Aorta (tissue), 5 donors: ENCODE measurements around the gene CETP. TPM values are rescaled to one million over a fixed set of nuclear protein-coding genes. Genes with fewer than 3 reads are reported as not detected.

ENCODE experiments used
- ATAC-seq: fragments of 200-7000 bp; cut with Tn5 transposase; one replicate; pipeline ENCODE4 v1.9.1; 2022; ENCODE audit warnings: moderate library complexity; ENCODE audit not compliant: low FRiP score
- DNase-seq, 2 donors: peaks; one replicate each; pipeline ENCODE4 v3.0.0-alpha.2; 2020
- H3K27ac ChIP-seq, 2 donors: one replicate each; pipeline ENCODE4 v1.5.1; 2013; ENCODE audit warnings: low read length in 2 of 2, mild to moderate bottlenecking in 2 of 2, moderate library complexity in 2 of 2, control low read depth in 1 of 2, inconsistent platforms in 1 of 2, low read depth in 1 of 2
- H3K27me3 ChIP-seq, 2 donors: one replicate each; pipeline ENCODE4 v1.6.1; 2013; ENCODE audit warnings: control low read depth in 1 of 2, low read length in 1 of 2, mild to moderate bottlenecking in 1 of 2, moderate library complexity in 1 of 2; ENCODE audit not compliant: insufficient read depth in 2 of 2, control insufficient read depth in 1 of 2
- H3K36me3 ChIP-seq, 2 donors: one replicate each; pipeline ENCODE4 v1.6.1; 2013; ENCODE audit warnings: control low read depth in 1 of 2, low read length in 1 of 2, mild to moderate bottlenecking in 1 of 2; ENCODE audit not compliant: insufficient read depth in 2 of 2, control insufficient read depth in 1 of 2
- H3K4me1 ChIP-seq, 2 donors: one replicate each; pipeline ENCODE4 v1.6.1; 2013; ENCODE audit warnings: low read length in 2 of 2, control low read depth in 1 of 2, mild to moderate bottlenecking in 1 of 2, moderate library complexity in 1 of 2; ENCODE audit not compliant: insufficient read depth in 2 of 2, control insufficient read depth in 1 of 2
- H3K4me3 ChIP-seq, 2 donors: one replicate each; pipeline ENCODE4 v1.5.1; 2013; ENCODE audit warnings: low read length in 2 of 2, control low read depth in 1 of 2, mild to moderate bottlenecking in 1 of 2
- H3K9me3 ChIP-seq: one replicate; pipeline ENCODE4 v1.6.1; 2013; ENCODE audit warnings: mild to moderate bottlenecking, low read length; ENCODE audit not compliant: control insufficient read depth
- WGBS, 2 donors: extraction: QIAGEN DNeasy Blood & Tissue Kit; methylation state at CpG; one replicate each; pipeline ENCODE4 v1.1.7; 2013; 5-methylcytosine and 5-hydroxymethylcytosine counted together
- intact Hi-C, 2 donors: fragments of 100-400 bp; cut with DNase I; formaldehyde crosslinking; loops; one replicate each; pipeline versions ENCODE4 v1.14.2 to v1.15.0; 2022
- polyA plus RNA-seq, 2 donors: library from polyadenylated mRNA; stranded (reverse); fragments of 200-250 nt; gene quantifications; one replicate each; pipeline ENCODE4 v1.2.3, GENCODE V29; 2013
- total RNA-seq, 2 donors: library from RNA; stranded (reverse); fragmentation: NEBNext Ultra II Directional; extraction: Animal tissue kit (Norgen Biotek cat#: 25700); gene quantifications; one replicate each; pipeline ENCODE4 v1.2.1, GENCODE V29; 2021
- donor health status: healthy with polysubstance abuse.
- donor health status: Bipolar disorder and iron deficiency.
- donor health status: DM: no; HTN: no; CAD: no.
- donor health status: DM: no; HTN: no; CAD: no.
- donor health status: DM: yes; HTN: yes; CAD: no.

CETP gene
- total and polyA plus RNA-seq, 4 donors: 0.49 to 1.3 TPM; not detected in 2

DNA sequence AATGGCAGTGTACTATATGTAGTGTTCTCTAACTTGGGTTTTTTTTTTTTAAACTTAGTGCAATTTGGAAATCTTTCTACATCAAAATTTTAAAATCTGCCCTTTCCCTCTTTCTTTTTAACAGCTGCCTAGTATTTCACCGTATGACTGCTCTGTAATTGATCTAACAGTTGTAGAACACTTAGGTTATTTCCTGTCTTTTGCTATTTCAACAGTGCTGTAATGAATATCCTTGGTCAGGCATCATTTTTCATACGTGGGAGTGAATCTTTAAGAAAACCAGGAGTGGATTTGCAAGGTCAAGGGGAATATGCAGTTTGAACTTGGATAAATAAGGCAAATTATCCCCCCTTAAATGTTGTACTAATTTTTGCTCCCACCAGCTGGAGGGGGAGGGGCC lies 31.5 kb downstream of the CETP start:
- no peaks in the 10 kb centered on the region for H3K27me3 ChIP-seq
- ATAC-seq (no peak), DNase-seq (no peak)
- no peak overlapping the region for H3K27ac ChIP-seq
- H3K4me3 ChIP-seq: no peak overlapping the region
- WGBS, 2 donors: 52 to 54% methylated on average over 2 of the region's 2 CpGs
- no peaks in the 10 kb centered on the region for H3K4me1 ChIP-seq
- intact Hi-C loops: no loop called here
- H3K36me3 ChIP-seq: no peaks in the 10 kb centered on the region
- H3K9me3 ChIP-seq: no peaks in the 10 kb centered on the region

DNA sequence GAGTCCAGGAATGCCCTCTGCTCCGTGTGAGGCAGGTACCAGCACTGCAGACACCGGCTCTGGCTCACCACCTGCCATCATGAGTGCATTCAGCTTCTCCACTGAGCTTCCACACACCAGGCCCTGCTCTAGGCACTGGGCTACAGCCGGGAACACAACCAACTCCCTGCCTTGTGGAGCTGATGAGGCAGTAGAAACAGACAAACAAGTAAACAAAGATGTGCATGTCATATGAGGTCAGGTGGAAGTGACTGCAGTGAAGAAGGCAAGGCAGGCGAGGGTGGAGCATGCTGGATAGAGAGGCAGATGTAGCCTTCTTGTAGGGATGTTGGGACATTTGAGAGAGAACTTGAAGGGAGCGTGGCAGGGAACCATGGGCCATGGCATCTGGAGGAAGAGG lies 32.6 kb downstream of the CETP start:
- intact Hi-C loops: no loop called here
- ATAC-seq (no peak), DNase-seq (peak in 1 of 2 donors; percentile 63)
- Histone ChIP-seq H3K27ac (no peak overlapping the region), H3K4me1 (no peaks in the 10 kb centered on the region), H3K36me3 (no peaks in the 10 kb centered on the region), H3K4me3 (no peak overlapping the region), H3K9me3 (no peaks in the 10 kb centered on the region), H3K27me3 (no peaks in the 10 kb centered on the region)
- WGBS, 2 donors: 92 to 95% methylated on average over 5 of the region's 5 CpGs

DNA sequence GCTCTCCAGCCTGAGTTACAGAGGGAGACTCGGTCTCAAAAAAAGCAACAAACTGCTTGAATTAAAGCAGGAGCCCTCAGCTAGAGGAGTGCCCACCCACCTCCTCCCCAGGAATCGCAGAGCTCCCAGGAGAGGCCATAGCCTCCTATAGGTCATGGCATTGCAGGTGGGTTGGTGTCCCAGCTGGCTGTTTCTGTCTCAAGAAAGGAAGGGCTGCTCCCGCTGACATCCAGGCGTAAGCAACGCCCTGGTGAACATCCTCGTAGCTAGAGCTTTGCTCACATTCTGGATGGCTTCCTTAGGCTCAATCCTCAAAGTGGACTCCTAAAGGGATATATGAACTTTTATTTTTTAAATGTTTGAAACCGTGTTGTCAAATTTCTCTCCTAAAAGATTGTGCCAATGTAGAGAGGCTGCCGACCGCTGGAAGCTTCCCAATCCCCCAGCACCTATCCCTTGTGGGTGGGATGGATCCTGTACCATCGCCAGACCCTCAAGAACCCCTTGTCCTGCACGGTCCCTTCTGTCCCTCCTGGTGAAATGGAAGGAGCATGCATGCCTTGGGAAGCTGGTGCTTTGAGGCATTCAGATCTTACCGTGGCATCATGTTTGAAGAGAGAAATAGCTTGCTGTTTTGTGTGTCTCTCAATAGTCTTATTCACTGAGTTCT lies 33.5 kb downstream of the CETP start:
- Histone ChIP-seq H3K4me3 (no peak overlapping the region), H3K27me3 (no peaks in the 10 kb centered on the region), H3K27ac (no peak overlapping the region), H3K9me3 (no peaks in the 10 kb centered on the region), H3K36me3 (no peaks in the 10 kb centered on the region), H3K4me1 (no peaks in the 10 kb centered on the region)
- peak in 1 of 2 donors; percentile 33 for DNase-seq
- WGBS, 2 donors: 82 to 84% methylated on average over 12 of the region's 12 CpGs
- intact Hi-C loops: no loop called here
- ATAC-seq: no peak

DNA sequence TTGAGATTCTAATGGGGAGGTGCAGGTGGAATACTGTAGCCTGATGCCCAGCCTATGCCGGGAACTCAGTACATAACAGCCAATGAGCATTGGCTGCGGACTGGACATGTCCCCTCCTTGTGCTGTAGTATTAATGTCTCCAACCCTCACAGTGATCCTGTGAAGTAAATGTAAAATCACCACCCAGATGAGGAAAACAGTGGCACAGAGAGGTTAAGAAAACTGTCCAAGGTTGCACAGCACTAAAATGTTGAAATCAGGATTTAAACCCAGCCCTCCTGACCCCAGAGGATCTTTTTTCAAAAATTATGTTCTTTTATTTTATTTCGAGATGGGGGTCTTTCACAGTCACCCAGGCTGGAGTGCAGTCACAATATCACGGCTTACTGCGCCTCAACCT lies 35.5 kb downstream of the CETP start:
- H3K36me3 ChIP-seq: no peaks in the 10 kb centered on the region
- no peak overlapping the region for H3K4me3 ChIP-seq
- intact Hi-C loops: no loop called here
- no peak for DNase-seq
- 92 to 96% methylated on average over 5 of the region's 5 CpGs for WGBS, 2 donors
- no peaks in the 10 kb centered on the region for H3K9me3 ChIP-seq
- H3K27me3 ChIP-seq: no peaks in the 10 kb centered on the region
- H3K27ac ChIP-seq: no peak overlapping the region
- no peak for ATAC-seq
- H3K4me1 ChIP-seq: no peaks in the 10 kb centered on the region

DNA sequence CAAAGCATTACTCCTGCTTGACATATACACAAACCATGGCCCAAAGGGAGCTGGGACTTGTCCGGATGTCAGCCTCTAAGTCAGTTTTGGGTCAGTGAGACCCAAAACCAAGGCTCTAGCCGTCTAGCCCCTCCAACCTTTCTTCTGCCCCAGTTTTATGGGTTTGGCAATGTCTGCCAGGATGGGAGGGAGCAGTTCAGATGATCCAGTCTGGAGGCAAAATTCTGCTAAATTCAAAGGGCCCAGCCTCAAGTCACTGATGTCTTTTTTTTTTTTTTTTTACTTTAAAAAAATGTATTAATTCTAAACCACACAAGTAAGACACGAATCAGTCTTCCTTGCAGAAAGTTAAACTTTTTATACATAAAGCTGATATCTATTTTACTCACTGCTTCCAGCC lies 36.2 kb downstream of the CETP start:
- no peak for DNase-seq

DNA sequence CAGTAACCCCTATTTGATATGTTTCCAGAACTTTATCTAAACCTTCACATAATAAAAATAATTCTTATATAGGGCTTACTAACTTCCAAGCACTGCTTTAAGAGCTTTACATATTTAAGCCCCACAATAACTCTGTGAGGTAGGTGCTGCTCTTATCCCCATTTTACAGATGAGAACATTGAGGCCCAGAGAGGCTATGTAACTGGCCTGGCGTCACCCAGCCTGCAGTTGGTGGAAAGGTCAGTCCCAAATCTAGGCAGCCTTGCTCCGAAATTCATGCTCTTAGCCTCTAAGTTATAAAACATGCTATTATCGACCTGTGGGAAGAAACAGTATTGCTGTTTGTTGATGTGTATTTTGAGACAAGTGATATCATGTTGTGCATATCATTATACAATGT lies 36.6 kb downstream of the CETP start:
- DNase-seq: no peak
- no peak for ATAC-seq
- Histone ChIP-seq H3K9me3 (no peaks in the 10 kb centered on the region), H3K27ac (no peak overlapping the region), H3K4me1 (no peaks in the 10 kb centered on the region), H3K4me3 (no peak overlapping the region), H3K36me3 (no peaks in the 10 kb centered on the region), H3K27me3 (no peaks in the 10 kb centered on the region)
- intact Hi-C loops: no loop called here
- WGBS, 2 donors: 92 to 97% methylated on average over 3 of the region's 3 CpGs

More for the DNA sequence above, 36.2 kb downstream of the CETP start:
- Histone ChIP-seq H3K36me3 (no peaks in the 10 kb centered on the region), H3K9me3 (no peaks in the 10 kb centered on the region), H3K4me1 (no peaks in the 10 kb centered on the region), H3K4me3 (no peak overlapping the region), H3K27ac (no peak overlapping the region), H3K27me3 (no peaks in the 10 kb centered on the region)
- no peak for ATAC-seq
- intact Hi-C loops: no loop called here
- WGBS, 2 donors: 82 to 98% methylated on average over 3 of the region's 3 CpGs

DNA sequence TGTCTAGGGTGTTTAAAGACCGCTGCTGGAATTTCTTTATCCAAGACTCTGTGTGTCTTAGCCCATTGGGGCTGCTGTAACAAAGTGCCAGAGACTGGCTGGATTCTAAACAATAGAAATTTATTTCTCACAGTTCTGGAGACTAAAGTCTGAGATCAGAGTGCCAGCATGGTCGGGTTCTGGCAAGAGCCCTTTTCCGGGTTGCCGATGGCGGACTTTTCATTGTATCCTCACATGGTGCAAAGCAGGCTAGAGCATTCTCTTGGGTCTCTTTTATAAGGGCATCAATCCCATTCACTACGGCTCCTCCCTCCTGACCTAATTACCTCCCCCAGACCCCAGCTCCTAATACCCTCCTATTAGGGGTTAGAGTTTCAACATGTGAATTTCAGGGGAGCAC lies 37.1 kb downstream of the CETP start:
- H3K9me3 ChIP-seq: no peaks in the 10 kb centered on the region
- ATAC-seq (no peak), DNase-seq (no peak)
- H3K27ac ChIP-seq: no peak overlapping the region
- no peaks in the 10 kb centered on the region for H3K36me3 ChIP-seq
- intact Hi-C loops: no loop called here
- WGBS, 2 donors: 92 to 94% methylated on average over 6 of the region's 6 CpGs
- no peaks in the 10 kb centered on the region for H3K4me1 ChIP-seq
- H3K4me3 ChIP-seq: no peak overlapping the region
- no peaks in the 10 kb centered on the region for H3K27me3 ChIP-seq

DNA sequence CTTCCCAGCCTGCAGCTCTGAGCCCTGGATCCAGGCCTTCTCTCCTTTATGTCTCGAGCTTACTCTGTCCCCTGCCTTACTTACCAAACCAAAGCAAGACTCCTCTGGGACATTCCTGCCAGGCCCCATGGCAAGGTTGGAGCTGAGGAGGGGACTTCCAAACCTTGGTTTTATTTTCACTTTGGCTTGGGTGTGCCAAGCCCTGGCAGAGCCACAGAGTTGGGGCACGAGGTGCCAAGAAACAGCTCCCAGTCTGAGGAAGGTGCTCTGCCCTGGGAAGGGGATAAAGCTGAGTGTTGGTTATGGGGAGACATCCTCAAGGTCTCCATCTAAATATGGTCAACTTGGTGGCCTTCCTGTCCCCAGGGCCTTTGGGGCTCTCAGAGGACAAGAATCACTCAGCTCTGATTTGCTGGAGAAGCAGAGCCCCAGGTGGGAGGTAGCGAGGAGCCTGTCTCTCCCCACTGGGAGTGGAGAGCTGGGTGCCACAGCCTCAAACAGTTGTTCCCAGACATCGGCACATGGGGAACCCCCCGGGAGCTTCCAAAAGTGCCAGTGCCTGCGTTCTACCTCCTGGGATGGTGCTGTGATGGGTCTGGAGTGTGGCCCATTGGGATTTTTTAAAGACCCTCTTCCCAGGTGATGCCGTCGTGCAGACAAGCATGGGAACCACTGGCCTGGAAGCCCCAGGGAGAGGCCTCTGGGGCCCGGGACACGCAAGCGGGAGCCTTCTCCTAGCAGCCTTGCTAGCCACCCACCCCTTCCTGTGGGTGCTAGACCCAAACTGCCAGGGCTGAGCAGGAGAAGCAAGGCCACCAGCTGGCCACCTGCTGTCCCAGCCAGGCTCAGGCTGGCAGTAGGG lies 37.9 kb downstream of the CETP start:
- no peaks in the 10 kb centered on the region for H3K36me3 ChIP-seq
- no peaks in the 10 kb centered on the region for H3K27me3 ChIP-seq
- H3K4me1 ChIP-seq: no peaks in the 10 kb centered on the region
- intact Hi-C loops: no loop called here
- peak; percentile 30 for ATAC-seq
- H3K9me3 ChIP-seq: no peaks in the 10 kb centered on the region
- no peak overlapping the region for H3K4me3 ChIP-seq
- DNase-seq: no peak
- WGBS, 2 donors: 70 to 77% methylated on average over 11 of the region's 11 CpGs
- H3K27ac ChIP-seq: no peak overlapping the region
